Astrocyte (in vitro differentiated cells and primary cell): ENCODE data around the gene CPLX1. TPM values are rescaled to one million over a fixed set of nuclear protein-coding genes. Genes with fewer than 3 reads are reported as not detected.

Source experiments
- DNase-seq: peaks from one replicate; pipeline ENCODE4 v3.0.0-alpha.2; 2010; ENCODE audit warnings: low read depth
- FAIRE-seq: peaks from 2 replicates; lab custom pipeline; 2011; peaks lifted over from hg19 to GRCh38; lab: Jason Lieb, UNC
- H2AFZ ChIP-seq: 2 replicates; pipeline ENCODE4 v1.6.0; 2012; ENCODE audit warnings: low read depth, low read length, inconsistent platforms
- H3K27ac ChIP-seq: 2 replicates; pipeline ENCODE4 v1.5.1; 2011; ENCODE audit warnings: low read depth, low read length, inconsistent platforms
- H3K27me3 ChIP-seq: 2 replicates; pipeline ENCODE4 v1.6.0; 2011; ENCODE audit warnings: low read length, inconsistent platforms; ENCODE audit not compliant: insufficient read depth
- H3K36me3 ChIP-seq: 2 replicates; pipeline ENCODE4 v1.5.1; 2011; ENCODE audit warnings: low read length, inconsistent platforms; ENCODE audit not compliant: insufficient read depth
- H3K4me1 ChIP-seq: 2 replicates; pipeline ENCODE4 v1.5.1; 2011; ENCODE audit warnings: low read length, inconsistent platforms; ENCODE audit not compliant: insufficient read depth
- H3K4me2 ChIP-seq: 2 replicates; pipeline ENCODE4 v1.6.0; 2012; ENCODE audit warnings: low read length, inconsistent platforms
- H3K4me3 ChIP-seq: 2 replicates; pipeline ENCODE4 v1.5.1; 2011; ENCODE audit warnings: low read depth, mild to moderate bottlenecking, low read length, inconsistent platforms; ENCODE audit not compliant: insufficient read depth
- H3K79me2 ChIP-seq: 2 replicates; pipeline ENCODE4 v1.6.0; 2012; ENCODE audit warnings: mild to moderate bottlenecking, low read length, inconsistent platforms; ENCODE audit not compliant: insufficient read depth
- H3K9ac ChIP-seq: 2 replicates; pipeline ENCODE4 v1.6.0; 2012; ENCODE audit warnings: mild to moderate bottlenecking, low read length, inconsistent platforms
- H3K9me3 ChIP-seq: 2 replicates; pipeline ENCODE4 v1.5.1; 2012; ENCODE audit warnings: low read depth, mild to moderate bottlenecking, low read length, inconsistent platforms; ENCODE audit not compliant: insufficient read depth
- H4K20me1 ChIP-seq: 2 replicates; pipeline ENCODE4 v1.6.0; 2012; ENCODE audit warnings: low read length, inconsistent platforms; ENCODE audit not compliant: insufficient read depth
- H3K27ac Mint-ChIP-seq: one replicate; pipeline ENCODE4 v1.8.0; 2021; ENCODE audit warnings: mild to moderate bottlenecking, mixed read lengths; ENCODE audit not compliant: unreplicated experiment
- H3K27me3 Mint-ChIP-seq: one replicate; pipeline ENCODE4 v1.8.0; 2021; ENCODE audit warnings: low read depth, mixed read lengths; ENCODE audit not compliant: unreplicated experiment
- H3K36me3 Mint-ChIP-seq: one replicate; pipeline ENCODE4 v1.8.0; 2021; ENCODE audit warnings: low read depth, mixed read lengths; ENCODE audit not compliant: unreplicated experiment
- H3K4me1 Mint-ChIP-seq: one replicate; pipeline ENCODE4 v1.8.0; 2021; ENCODE audit warnings: low read depth, mixed read lengths; ENCODE audit not compliant: unreplicated experiment
- H3K4me3 Mint-ChIP-seq: one replicate; pipeline ENCODE4 v1.8.0; 2021; ENCODE audit warnings: mild to moderate bottlenecking, moderate library complexity, mixed read lengths; ENCODE audit not compliant: unreplicated experiment
- H3K9me3 Mint-ChIP-seq: one replicate; pipeline ENCODE4 v1.8.0; 2021; ENCODE audit warnings: mild to moderate bottlenecking, mixed read lengths; ENCODE audit not compliant: unreplicated experiment
- EZH2 ChIP-seq: IDR thresholded peaks from 2 replicates; pipeline ENCODE4 v1.6.1; 2012; ENCODE audit warnings: mild to moderate bottlenecking, low read length, inconsistent platforms; ENCODE audit not compliant: insufficient read depth
- total RNA-seq: library from RNA; stranded (reverse); gene quantifications from 2 replicates; pipeline ENCODE4 v1.2.1, GENCODE V29; 2021
- TF ChIP-seq, protein P1 (sequence below): IDR thresholded peaks from 2 replicates; pipeline ENCODE4 v1.5.1; 2011; ENCODE audit warnings: low read depth, mild to moderate bottlenecking, inconsistent platforms, low read length, moderate library complexity; ENCODE audit not compliant: insufficient read depth

Gene CPLX1
- total RNA-seq, 1 donor from 2014 or later: 1.9 TPM

DNA sequence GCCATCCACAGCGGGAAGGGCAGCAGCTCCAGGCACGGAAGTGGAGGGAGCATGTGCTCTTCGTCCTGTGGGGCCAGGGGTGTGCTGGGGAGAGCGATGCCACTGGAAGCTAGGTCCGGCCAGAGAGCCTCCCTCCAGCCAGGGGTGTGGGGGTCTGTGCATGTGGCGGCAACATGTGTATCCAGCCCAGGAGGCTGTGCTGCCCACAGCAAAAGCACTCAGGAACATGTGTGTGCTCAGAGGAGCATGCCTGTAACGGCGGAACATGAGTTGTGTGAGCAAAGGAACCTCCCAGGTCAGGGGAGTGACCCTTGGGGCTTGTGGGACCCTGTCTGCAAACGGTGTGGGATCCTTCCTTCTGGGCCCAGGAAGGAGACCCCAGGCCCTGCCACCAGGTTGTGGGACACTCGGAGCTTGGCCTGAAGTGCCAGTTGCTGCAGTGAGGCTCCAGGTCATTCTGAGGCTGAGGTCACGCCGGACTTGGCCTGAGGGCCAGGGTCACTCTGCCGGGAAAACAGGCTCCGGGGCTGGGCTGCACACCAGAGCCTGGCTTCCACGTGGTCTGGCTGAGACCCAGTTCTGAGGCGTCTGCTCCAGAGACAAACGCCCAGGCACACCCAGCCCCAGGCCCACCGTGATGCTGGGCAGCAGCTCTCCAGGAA, 37.2 kb downstream of the CPLX1 start:
- Histone ChIP-seq H3K4me3 (no peak overlapping the region), H3K4me1 (no peaks in the 10 kb centered on the region), H2AFZ (no peak overlapping the region), H3K36me3 (no peaks in the 10 kb centered on the region), H3K27ac (no peak overlapping the region), H3K79me2 (no peaks in the 10 kb centered on the region), H3K4me2 (no peak overlapping the region), H4K20me1 (no peaks in the 10 kb centered on the region), H3K27me3 (peaks cover 43% of the 10 kb centered on the region), H3K9ac (no peak overlapping the region), H3K9me3 (no peaks in the 10 kb centered on the region)
- H3K27ac Mint-ChIP-seq: no peak overlapping the region
- DNase-seq (no peak), FAIRE-seq (no peak)
- peaks cover 49% of the 10 kb centered on the region for H3K27me3 Mint-ChIP-seq
- H3K4me1 Mint-ChIP-seq: peaks cover 1% of the 10 kb centered on the region
- no peak for TF ChIP-seq EZH2
- TF ChIP-seq, protein P1, sequence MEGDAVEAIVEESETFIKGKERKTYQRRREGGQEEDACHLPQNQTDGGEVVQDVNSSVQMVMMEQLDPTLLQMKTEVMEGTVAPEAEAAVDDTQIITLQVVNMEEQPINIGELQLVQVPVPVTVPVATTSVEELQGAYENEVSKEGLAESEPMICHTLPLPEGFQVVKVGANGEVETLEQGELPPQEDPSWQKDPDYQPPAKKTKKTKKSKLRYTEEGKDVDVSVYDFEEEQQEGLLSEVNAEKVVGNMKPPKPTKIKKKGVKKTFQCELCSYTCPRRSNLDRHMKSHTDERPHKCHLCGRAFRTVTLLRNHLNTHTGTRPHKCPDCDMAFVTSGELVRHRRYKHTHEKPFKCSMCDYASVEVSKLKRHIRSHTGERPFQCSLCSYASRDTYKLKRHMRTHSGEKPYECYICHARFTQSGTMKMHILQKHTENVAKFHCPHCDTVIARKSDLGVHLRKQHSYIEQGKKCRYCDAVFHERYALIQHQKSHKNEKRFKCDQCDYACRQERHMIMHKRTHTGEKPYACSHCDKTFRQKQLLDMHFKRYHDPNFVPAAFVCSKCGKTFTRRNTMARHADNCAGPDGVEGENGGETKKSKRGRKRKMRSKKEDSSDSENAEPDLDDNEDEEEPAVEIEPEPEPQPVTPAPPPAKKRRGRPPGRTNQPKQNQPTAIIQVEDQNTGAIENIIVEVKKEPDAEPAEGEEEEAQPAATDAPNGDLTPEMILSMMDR: no peak
- no peak overlapping the region for H3K4me3 Mint-ChIP-seq
- H3K9me3 Mint-ChIP-seq: no peaks in the 10 kb centered on the region
- peaks cover 3% of the 10 kb centered on the region for H3K36me3 Mint-ChIP-seq

GRCh38 chr4:788006-788635, 37.8 kb downstream of the CPLX1 start:
- FAIRE-seq: no peak
- no peak overlapping the region for H3K27ac ChIP-seq
- H3K27me3 ChIP-seq: peaks cover 37% of the 10 kb centered on the region
- H3K36me3 Mint-ChIP-seq: peaks cover 3% of the 10 kb centered on the region
- no peak overlapping the region for H3K4me3 Mint-ChIP-seq
- H3K4me1 Mint-ChIP-seq: peaks cover 1% of the 10 kb centered on the region
- H3K4me1 ChIP-seq: no peaks in the 10 kb centered on the region
- no peaks in the 10 kb centered on the region for H3K9me3 Mint-ChIP-seq
- no peaks in the 10 kb centered on the region for H3K36me3 ChIP-seq
- H3K9ac ChIP-seq: no peak overlapping the region
- H3K79me2 ChIP-seq: no peaks in the 10 kb centered on the region
- H3K4me2 ChIP-seq: no peak overlapping the region
- H4K20me1 ChIP-seq: no peaks in the 10 kb centered on the region
- TF ChIP-seq, protein P1: no peak
- no peak for TF ChIP-seq EZH2
- H3K9me3 ChIP-seq: no peaks in the 10 kb centered on the region
- H3K27me3 Mint-ChIP-seq: peaks cover 48% of the 10 kb centered on the region
- no peak overlapping the region for H2AFZ ChIP-seq
- H3K4me3 ChIP-seq: no peak overlapping the region
- H3K27ac Mint-ChIP-seq: no peak overlapping the region
- no peak for DNase-seq

- Mint-ChIP-seq H3K4me1 (peaks cover 1% of the 10 kb centered on the region), H3K27me3 (peaks cover 42% of the 10 kb centered on the region), H3K27ac (no peak overlapping the region), H3K9me3 (no peaks in the 10 kb centered on the region), H3K4me3 (no peak overlapping the region), H3K36me3 (peaks cover 3% of the 10 kb centered on the region)
- Histone ChIP-seq H2AFZ (no peak overlapping the region), H3K27me3 (peaks cover 32% of the 10 kb centered on the region), H3K4me2 (no peak overlapping the region), H3K36me3 (no peaks in the 10 kb centered on the region), H3K9me3 (no peaks in the 10 kb centered on the region), H3K79me2 (no peaks in the 10 kb centered on the region), H3K4me3 (no peak overlapping the region), H3K27ac (no peak overlapping the region), H3K4me1 (peaks cover under 1% of the 10 kb centered on the region), H4K20me1 (no peaks in the 10 kb centered on the region), H3K9ac (no peak overlapping the region)
- FAIRE-seq (no peak), DNase-seq (no peak)
- TF ChIP-seq, protein P1: no peak
- no peak for TF ChIP-seq EZH2
Observed at GRCh38 chr4:787561-787981, 38.4 kb downstream of the CPLX1 start.
